Measurements from ENCODE around the gene PPP2R2D.

PPP2R2D gene

DNA sequence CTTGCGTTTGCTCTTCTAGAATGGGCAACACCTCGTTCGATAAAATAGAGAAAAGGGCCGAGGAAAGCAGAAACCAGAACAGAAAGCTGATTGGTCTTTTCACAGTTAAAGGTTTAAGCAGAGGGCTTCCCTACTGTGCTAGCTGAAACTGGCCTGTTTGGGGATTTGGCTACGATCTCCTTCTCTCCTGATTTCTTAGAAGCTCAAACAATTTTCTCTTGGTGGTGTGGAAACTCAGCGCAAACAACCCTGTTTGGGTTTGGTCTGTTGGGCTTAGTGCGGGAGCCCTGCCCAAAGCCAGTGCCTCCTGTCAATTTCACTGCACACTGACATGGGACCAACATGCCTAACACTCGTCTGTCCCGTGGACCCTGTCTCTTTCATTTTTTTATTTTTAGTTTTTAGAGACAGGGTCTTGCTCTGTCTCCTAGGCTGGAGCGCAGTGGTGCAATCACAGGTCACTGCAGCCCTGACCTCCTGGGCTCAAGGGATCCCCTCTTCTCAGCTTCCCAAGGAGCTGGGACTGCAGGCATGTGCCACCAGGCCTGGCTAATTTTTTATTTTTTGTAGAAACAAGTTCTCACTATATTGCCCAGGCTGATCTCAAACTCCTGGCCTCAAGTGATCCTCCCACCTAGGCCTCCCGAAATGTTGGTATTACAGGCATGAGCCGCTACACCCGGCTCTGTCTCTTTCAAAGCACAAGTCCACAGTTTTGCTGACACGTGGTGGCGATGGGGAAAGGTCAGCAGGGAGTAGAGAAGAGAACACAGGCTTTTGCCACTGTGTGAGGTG, 97.4 kb downstream of the PPP2R2D start:
- no peak for DNase-seq (ENCODE audit: low read depth in 2 of 2)

DNA sequence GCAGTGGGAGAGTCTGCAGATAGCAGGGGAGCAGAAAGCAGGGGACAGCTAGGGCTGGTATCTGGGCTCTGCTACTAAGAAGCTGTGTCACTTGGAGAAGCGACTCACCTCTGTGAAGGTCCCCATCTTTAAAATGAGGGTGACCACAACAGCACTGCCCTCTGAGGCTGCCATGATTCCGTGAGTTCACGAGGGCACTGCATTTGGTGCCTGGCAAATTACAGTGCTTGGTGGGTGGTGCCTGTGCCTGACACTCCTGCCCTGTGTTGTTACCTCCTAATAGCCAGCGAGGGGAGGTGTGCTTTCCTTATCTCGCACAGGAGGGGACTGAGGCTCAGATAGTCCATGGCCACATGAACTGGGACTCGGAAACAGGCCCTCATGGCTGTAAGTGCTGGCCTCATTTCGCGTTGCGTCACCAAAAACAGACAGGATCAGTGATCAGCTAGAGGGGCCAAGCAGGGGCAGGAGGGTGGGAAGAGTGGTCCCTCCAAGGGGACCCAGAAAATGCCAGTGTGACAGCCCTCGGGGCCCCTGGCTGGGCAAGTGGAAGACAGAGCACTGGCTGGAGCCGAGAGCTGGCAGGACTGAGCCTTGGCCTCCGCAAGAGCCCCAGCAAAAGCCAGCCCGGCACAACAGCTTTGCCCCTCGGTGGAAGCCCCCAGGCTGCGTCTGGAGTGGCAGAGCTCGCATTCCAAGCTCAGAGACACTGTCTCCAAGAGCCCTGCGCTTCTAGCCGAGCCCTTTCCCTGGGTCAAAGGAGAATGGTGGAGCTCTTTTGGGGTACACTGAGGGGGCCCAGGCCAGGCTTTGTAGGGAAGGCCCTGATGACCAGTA, 98.3 kb downstream of the PPP2R2D start:
- DNase-seq (ENCODE audit: low read depth in 2 of 2): no peak

DNA sequence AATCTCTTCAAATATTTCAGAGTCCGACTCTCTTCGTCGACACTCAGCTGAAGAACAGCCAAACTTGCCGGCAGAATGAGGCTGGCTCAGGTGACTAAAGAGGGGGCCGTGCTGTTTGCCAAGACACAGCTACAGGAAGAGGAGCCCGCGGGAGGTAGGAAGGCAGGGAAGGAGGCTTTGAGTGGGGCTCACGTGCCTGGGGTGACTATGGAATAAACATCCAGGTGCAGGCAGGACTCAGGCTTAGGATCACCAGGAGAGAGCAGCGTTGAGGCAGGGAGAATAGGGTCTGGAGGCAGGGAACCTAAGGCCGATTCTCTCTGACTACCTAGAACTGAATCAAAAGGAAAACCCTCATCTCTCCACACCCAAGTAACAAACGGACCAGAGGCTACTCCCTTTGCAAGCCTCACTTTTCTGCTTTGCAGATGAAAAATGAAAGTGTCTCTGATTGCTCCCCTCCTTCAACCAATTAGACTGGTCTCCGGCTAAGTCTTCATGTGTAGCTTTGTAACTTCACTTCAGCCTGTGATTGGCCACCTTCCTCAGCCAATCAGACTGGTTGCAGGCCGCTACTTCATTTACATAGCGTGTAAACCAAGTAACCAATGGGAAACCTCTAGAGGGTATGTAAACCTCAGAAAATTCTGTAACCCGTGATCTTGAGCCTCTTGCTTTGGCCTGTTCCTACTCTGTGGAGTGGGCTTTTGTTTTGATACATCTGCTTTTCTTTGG, 100.6 kb downstream of the PPP2R2D start:
- no peak for DNase-seq (ENCODE audit: low read depth in 2 of 2)

DNA sequence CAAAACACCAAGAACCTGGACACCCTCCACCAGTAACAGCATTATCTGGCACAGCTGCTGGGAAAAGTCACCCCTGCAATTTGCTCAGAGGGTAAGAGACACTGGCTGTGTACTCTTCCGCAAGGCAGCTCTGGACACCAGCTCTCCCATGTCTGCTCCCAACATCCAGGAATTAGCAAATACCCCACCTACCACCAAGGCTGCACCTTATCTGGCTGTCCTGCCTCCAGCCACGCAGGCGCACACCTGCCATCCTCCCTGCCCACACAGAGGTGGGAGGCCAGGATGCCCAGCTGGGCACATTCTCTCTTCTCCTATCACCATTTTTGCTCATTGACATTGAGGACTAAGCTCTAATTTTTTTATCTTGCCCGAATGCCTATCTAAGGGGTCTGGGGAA, 101.2 kb downstream of the PPP2R2D start:
- no peak for DNase-seq (ENCODE audit: low read depth in 2 of 2)

DNA sequence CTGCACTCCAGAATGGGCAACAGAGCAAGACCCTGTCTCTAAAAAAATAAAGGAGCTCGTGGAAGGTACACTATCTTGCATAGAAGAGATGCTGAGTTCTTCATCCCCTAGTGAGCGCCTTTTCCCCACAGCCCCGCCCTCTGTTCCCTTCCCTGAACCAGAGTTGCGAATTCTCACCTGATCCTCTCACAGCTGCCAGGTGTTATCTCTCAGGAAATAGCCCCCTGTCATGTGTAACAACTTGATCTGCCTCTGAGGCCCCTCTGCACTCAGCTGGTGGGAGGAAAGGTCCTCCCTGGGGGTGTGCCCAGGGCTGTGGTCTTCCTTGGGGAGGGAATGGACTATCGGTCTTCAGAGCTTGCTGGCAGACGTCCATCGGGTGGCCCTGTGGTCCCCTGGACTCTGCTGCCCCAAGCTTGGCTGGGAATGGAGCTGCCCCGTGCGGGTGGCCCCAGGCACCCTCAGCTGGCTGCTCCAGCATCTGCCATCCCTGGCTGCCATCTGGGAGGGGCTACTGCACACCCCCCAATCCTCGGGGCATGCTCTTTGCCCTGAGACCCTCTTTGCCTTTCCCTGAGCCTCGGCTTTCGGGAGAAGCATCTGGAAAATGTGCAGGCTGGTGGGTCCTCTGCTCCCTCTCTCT, 102.6 kb downstream of the PPP2R2D start:
- no peak for DNase-seq (ENCODE audit: low read depth in 2 of 2)

DNA sequence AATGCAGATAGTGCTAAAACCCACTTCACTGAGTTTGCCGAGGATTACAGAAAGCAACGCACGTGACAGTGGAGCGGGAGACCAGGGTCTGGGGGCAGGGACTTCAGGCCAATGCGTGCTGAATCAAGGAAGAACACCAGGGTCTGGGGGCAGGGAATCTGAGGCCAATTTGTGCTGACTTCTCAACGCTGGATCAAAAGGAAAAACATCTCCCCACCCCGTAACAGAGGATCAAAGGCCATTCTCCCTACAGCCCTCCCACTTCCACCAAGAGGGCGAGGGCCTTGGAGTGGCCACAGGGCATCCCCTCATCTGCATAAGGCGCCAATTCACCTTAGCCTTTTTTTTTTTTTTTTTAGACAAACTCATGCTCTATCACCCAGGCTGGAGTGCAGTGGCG, 103.2 kb downstream of the PPP2R2D start:
- no peak for DNase-seq (ENCODE audit: low read depth in 2 of 2)

DNA sequence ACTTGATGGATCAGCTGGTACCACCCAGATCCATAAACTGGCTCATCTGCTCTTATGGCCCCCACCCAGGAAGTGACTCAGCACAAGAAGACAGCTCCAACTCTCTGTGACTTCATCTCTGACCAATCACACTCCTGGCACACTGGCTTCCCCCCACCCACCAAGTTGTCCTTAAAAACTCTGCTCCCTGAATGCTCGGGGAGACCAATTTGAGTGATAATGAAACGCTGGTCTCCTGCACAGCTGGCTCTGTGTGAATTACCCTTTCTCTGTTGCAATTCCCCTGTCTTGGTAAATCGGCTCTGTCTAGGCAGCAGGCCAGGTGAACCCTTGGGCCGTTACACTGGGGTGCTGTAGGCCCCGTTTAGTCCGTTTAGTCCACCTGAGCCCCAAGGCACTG, 104.3 kb downstream of the PPP2R2D start:
- no peak for DNase-seq (ENCODE audit: low read depth in 2 of 2)

DNA sequence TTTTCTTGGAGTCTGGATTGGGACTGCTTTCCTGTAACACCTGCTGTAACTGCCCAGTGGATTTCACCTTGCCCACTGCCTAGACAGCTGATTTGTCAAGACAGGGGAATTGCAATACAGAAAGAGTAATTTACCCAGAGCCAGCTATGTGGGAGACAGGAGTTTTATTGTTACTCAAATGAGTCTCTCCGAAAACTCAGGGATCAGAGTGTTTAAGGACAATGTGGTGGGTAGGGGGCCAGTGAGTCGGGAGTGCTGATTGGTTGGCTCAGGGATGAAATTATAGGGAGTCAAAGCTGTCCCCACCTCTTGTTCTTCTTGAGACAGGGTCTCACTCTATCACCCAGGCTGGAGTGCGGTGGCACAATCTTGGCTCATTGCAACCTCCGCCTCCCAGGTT, 106.2 kb downstream of the PPP2R2D start:
- no peak for DNase-seq (ENCODE audit: low read depth in 2 of 2)

DNA sequence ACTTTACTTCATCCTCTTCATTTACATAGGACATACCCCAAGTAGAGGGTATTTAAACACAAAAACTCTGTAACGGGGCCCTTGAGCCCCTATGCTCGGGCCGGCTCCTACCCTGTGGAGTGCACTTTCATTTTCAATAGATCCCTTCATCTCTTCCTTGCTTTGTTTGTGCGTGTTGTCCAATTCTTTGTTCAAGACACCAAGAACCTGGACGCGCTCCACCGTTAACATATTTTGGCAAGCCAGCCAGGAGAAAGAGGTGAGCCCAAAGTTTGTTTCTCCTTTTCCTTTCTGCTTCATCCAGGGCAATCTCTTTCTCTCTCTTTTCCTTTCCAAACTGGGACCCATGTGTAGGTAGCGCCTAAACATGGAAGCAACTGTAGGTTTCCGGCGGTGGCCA, 106.9 kb downstream of the PPP2R2D start:
- DNase-seq (ENCODE audit: low read depth in 2 of 2): no peak
